CD8-positive, alpha-beta memory T cell (primary cell): ENCODE results near the gene SAMD4A. TPM values are rescaled to one million over a fixed set of nuclear protein-coding genes. Genes with fewer than 3 reads are reported as not detected.

ENCODE experiments used
- CTCF ChIA-PET: fragments of 350-600 bp; sonication (Branson Sonifier 250); formaldehyde crosslinking; loops from one replicate; lab custom pipeline; 2021; ENCODE audit warnings: antibody characterized with exemption; lab: Charles Lee
- POLR2A ChIA-PET: fragments of 350-600 bp; sonication (Branson Sonifier 250); formaldehyde crosslinking; loops from one replicate; lab custom pipeline; 2021; ENCODE audit warnings: antibody characterized with exemption; lab: Charles Lee
- DNase-seq, 5 donors: peaks; one replicate each; pipeline versions ENCODE4 v3.0.0 to v3.0.0-alpha.2; 2020 to 2022; ENCODE audit warnings: mixed read lengths in 1 of 5
- H3K27ac ChIP-seq: one replicate; pipeline ENCODE4 v1.7.0; 2013; ENCODE audit warnings: low read depth, mild to moderate bottlenecking, low read length, moderate library complexity
- H3K27me3 ChIP-seq: 2 replicates; pipeline ENCODE4 v1.7.0; 2013; ENCODE audit warnings: low read length, mild to moderate bottlenecking; ENCODE audit not compliant: insufficient read depth, poor library complexity, severe bottlenecking
- H3K36me3 ChIP-seq: 2 replicates; pipeline ENCODE4 v1.7.0; 2013; ENCODE audit warnings: mild to moderate bottlenecking, low read length, moderate library complexity; ENCODE audit not compliant: insufficient read depth
- H3K4me1 ChIP-seq: 2 replicates; pipeline ENCODE4 v1.7.0; 2013; ENCODE audit warnings: mild to moderate bottlenecking, low read length, moderate library complexity; ENCODE audit not compliant: insufficient read depth
- H3K4me3 ChIP-seq: 2 replicates; pipeline ENCODE4 v1.7.0; 2013; ENCODE audit warnings: mild to moderate bottlenecking, low read length
- H3K9me3 ChIP-seq: 2 replicates; pipeline ENCODE4 v1.7.0; 2013; ENCODE audit warnings: mild to moderate bottlenecking, low read length
- H3K27ac Mint-ChIP-seq, 8 donors: one replicate each; pipeline ENCODE4 v1.8.0; 2020 to 2021; ENCODE audit warnings: mixed read lengths in 8 of 8, mild to moderate bottlenecking in 6 of 8, inconsistent platforms in 3 of 8, moderate library complexity in 3 of 8
- H3K27me3 Mint-ChIP-seq, 2 donors: one replicate each; pipeline ENCODE4 v1.8.0; 2020 to 2021; ENCODE audit warnings: mixed read lengths in 2 of 2, mild to moderate bottlenecking in 1 of 2, moderate library complexity in 1 of 2
- H3K36me3 Mint-ChIP-seq, 3 donors: one replicate each; pipeline ENCODE4 v1.8.0; 2020 to 2021; ENCODE audit warnings: mixed read lengths in 3 of 3, inconsistent platforms in 1 of 3, mild to moderate bottlenecking in 1 of 3
- H3K4me1 Mint-ChIP-seq, 3 donors: one replicate each; pipeline ENCODE4 v1.8.0; 2020 to 2021; ENCODE audit warnings: mixed read lengths in 3 of 3, inconsistent platforms in 1 of 3, mild to moderate bottlenecking in 1 of 3
- H3K4me3 Mint-ChIP-seq, 7 donors: one replicate each; pipeline ENCODE4 v1.8.0; 2020 to 2021; ENCODE audit warnings: mixed read lengths in 7 of 7, mild to moderate bottlenecking in 6 of 7, moderate library complexity in 4 of 7, inconsistent platforms in 2 of 7
- H3K9me3 Mint-ChIP-seq, 5 donors: one replicate each; pipeline ENCODE4 v1.8.0; 2020 to 2022; ENCODE audit warnings: mixed read lengths in 5 of 5, mild to moderate bottlenecking in 3 of 5, moderate library complexity in 2 of 5, inconsistent platforms in 1 of 5
- polyA plus RNA-seq: library from polyadenylated mRNA; unstranded; fragments of 300-500 nt; fragmentation: Illumina TruSeq; gene quantifications from one replicate; pipeline ENCODE4 v1.2.3, GENCODE V29; 2021
- total RNA-seq, 2 experiments: library from RNA; stranded (reverse); gene quantifications; one replicate each; pipeline ENCODE4 v1.2.3, GENCODE V29; 2021

SAMD4A gene
- total and polyA plus RNA-seq, 3 experiments from 2014 or later: 2.4 to 2.7 TPM; not detected in 1

- no peaks in the 10 kb centered on the region for H3K36me3 Mint-ChIP-seq
- H3K36me3 ChIP-seq: no peaks in the 10 kb centered on the region
- peaks cover 7 to 43% of the 10 kb centered on the region in 2 donors for H3K27me3 Mint-ChIP-seq
- H3K9me3 Mint-ChIP-seq: no peaks in the 10 kb centered on the region
- no peak overlapping the region for H3K27ac Mint-ChIP-seq
- ChIA-PET POLR2A (no interaction called here), CTCF (no interaction called here)
- H3K4me1 ChIP-seq: no peaks in the 10 kb centered on the region
- no peaks in the 10 kb centered on the region for H3K9me3 ChIP-seq
- H3K4me3 ChIP-seq: no peak overlapping the region
- no peaks in the 10 kb centered on the region for H3K27me3 ChIP-seq
- no peak overlapping the region for H3K4me3 Mint-ChIP-seq
- no peak overlapping the region for H3K27ac ChIP-seq
- no peak for DNase-seq
- H3K4me1 Mint-ChIP-seq: peaks cover 0 to 2% (median 0%) of the 10 kb centered on the region in 3 donors
These were observed 22.1 kb downstream of the SAMD4A start for GRCh38 chr14:54589076-54589475.

GRCh38 chr14:54589843-54590242 lies 22.9 kb downstream of the SAMD4A start:
- no peaks in the 10 kb centered on the region for H3K36me3 ChIP-seq
- no peaks in the 10 kb centered on the region for H3K4me1 ChIP-seq
- H3K4me3 Mint-ChIP-seq: no peak overlapping the region
- H3K4me1 Mint-ChIP-seq: peaks cover 0 to 2% (median 0%) of the 10 kb centered on the region in 3 donors
- no peaks in the 10 kb centered on the region for H3K27me3 ChIP-seq
- ChIA-PET CTCF (no interaction called here), POLR2A (no interaction called here)
- H3K4me3 ChIP-seq: no peak overlapping the region
- no peaks in the 10 kb centered on the region for H3K9me3 Mint-ChIP-seq
- no peak for DNase-seq
- no peak overlapping the region for H3K27ac ChIP-seq
- H3K36me3 Mint-ChIP-seq: no peaks in the 10 kb centered on the region
- H3K27ac Mint-ChIP-seq: no peak overlapping the region
- peaks cover 8 to 47% of the 10 kb centered on the region in 2 donors for H3K27me3 Mint-ChIP-seq
- no peaks in the 10 kb centered on the region for H3K9me3 ChIP-seq

DNA sequence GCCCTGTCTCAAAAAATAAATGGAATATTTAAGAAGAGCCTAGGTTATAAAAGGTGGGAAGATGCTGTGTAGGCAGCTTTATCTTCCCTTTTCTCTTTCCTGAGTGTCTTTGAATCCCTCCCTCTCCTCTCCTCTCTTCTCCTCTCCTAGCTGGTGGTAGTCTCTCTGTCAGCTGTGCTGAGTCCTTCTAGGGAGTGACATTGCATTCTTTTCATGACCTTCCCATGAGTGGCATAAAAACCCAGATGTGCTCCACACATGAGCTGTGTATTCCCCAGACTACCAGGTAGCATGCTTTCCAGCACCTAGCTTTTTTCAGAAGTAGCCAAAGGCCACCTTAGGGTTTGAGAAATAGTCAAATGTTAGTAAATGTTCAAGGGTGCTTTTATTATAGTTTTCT lies 23.6 kb downstream of the SAMD4A start:
- CTCF ChIA-PET: no interaction called here
- H3K36me3 ChIP-seq: no peaks in the 10 kb centered on the region
- H3K9me3 ChIP-seq: no peaks in the 10 kb centered on the region

DNA sequence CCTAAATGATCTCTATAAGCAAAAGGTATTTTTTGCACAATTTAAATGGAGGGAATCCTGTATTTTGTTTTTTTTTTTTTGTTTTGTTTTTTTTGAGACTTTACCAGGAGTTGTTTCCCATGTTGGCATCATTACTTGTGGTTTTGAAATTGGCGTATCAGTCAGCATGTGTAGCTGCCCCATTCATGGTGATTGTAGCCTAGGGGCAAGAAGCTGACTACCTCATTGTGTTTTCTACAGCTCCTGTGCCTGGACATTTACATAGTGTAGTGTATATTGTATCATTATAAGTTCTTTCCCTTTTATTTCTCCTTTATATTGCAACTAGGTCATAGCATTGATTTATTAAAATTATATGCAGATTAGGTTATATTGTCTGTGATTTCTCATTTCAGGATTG lies 24.5 kb downstream of the SAMD4A start:
- Histone ChIP-seq H3K4me3 (no peak overlapping the region), H3K4me1 (no peaks in the 10 kb centered on the region), H3K27ac (no peak overlapping the region), H3K27me3 (no peaks in the 10 kb centered on the region), H3K36me3 (no peaks in the 10 kb centered on the region), H3K9me3 (no peaks in the 10 kb centered on the region)
- peaks cover 12 to 53% of the 10 kb centered on the region in 2 donors for H3K27me3 Mint-ChIP-seq
- ChIA-PET CTCF (no interaction called here), POLR2A (no interaction called here)
- H3K27ac Mint-ChIP-seq: no peak overlapping the region
- H3K4me1 Mint-ChIP-seq: peaks cover 0 to 2% (median 0%) of the 10 kb centered on the region in 3 donors
- no peaks in the 10 kb centered on the region for H3K9me3 Mint-ChIP-seq
- H3K36me3 Mint-ChIP-seq: no peaks in the 10 kb centered on the region
- H3K4me3 Mint-ChIP-seq: no peak overlapping the region
- no peak for DNase-seq

More for the DNA sequence above, 23.6 kb downstream of the SAMD4A start:
- H3K4me3 Mint-ChIP-seq: no peak overlapping the region
- no peaks in the 10 kb centered on the region for H3K4me1 ChIP-seq
- no peaks in the 10 kb centered on the region for H3K36me3 Mint-ChIP-seq
- DNase-seq: no peak
- H3K27ac ChIP-seq: no peak overlapping the region
- no peak overlapping the region for H3K4me3 ChIP-seq
- H3K27me3 Mint-ChIP-seq: peaks cover 8 to 51% of the 10 kb centered on the region in 2 donors
- peaks cover 0 to 2% (median 0%) of the 10 kb centered on the region in 3 donors for H3K4me1 Mint-ChIP-seq
- no peak overlapping the region for H3K27ac Mint-ChIP-seq
- H3K27me3 ChIP-seq: no peaks in the 10 kb centered on the region
- POLR2A ChIA-PET: no interaction called here
- no peaks in the 10 kb centered on the region for H3K9me3 Mint-ChIP-seq

- DNase-seq: no peak
- Histone ChIP-seq H3K4me1 (no peaks in the 10 kb centered on the region), H3K36me3 (no peaks in the 10 kb centered on the region), H3K27me3 (no peaks in the 10 kb centered on the region), H3K27ac (no peak overlapping the region), H3K9me3 (no peaks in the 10 kb centered on the region), H3K4me3 (no peak overlapping the region)
- Mint-ChIP-seq H3K9me3 (no peaks in the 10 kb centered on the region), H3K4me3 (no peak overlapping the region), H3K27me3 (peaks cover 12 to 53% of the 10 kb centered on the region in 2 donors), H3K36me3 (no peaks in the 10 kb centered on the region), H3K4me1 (peaks cover 0 to 2% (median 0%) of the 10 kb centered on the region in 3 donors), H3K27ac (no peak overlapping the region)
- ChIA-PET POLR2A (no interaction called here), CTCF (no interaction called here)
These were observed 24.9 kb downstream of the SAMD4A start for GRCh38 chr14:54591866-54592265.

GRCh38 chr14:54593860-54594259 lies 26.9 kb downstream of the SAMD4A start:
- POLR2A ChIA-PET: no interaction called here
- DNase-seq: no peak
- H3K27ac ChIP-seq: no peak overlapping the region
- peaks cover 0 to 2% (median 0%) of the 10 kb centered on the region in 3 donors for H3K4me1 Mint-ChIP-seq
- no peaks in the 10 kb centered on the region for H3K9me3 ChIP-seq
- H3K27me3 ChIP-seq: no peaks in the 10 kb centered on the region
- H3K9me3 Mint-ChIP-seq: no peaks in the 10 kb centered on the region
- peaks cover 12 to 55% of the 10 kb centered on the region in 2 donors for H3K27me3 Mint-ChIP-seq
- CTCF ChIA-PET: no interaction called here
- H3K36me3 Mint-ChIP-seq: no peaks in the 10 kb centered on the region
- H3K4me1 ChIP-seq: no peaks in the 10 kb centered on the region
- H3K4me3 Mint-ChIP-seq: no peak overlapping the region
- H3K27ac Mint-ChIP-seq: no peak overlapping the region
- no peaks in the 10 kb centered on the region for H3K36me3 ChIP-seq
- no peak overlapping the region for H3K4me3 ChIP-seq

DNA sequence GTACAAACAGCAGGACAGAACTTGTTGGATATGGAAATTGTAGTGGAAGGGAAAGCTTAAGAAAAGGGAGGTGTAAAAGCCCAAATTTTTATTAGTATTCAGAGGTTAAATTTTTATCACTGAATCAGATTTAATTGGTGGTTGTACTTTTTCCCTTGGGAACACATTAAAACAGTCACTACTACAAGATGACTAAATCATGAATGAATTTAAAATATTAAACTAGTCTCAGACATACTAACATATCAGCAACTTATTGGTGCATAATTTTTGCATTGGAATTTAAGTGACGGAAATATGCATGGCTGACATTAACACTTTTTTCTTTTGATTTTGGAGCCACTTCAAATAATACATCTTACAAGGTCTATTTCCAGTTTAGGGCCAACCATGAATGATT lies 27.6 kb downstream of the SAMD4A start:
- Histone ChIP-seq H3K27ac (no peak overlapping the region), H3K4me3 (no peak overlapping the region), H3K36me3 (no peaks in the 10 kb centered on the region), H3K4me1 (no peaks in the 10 kb centered on the region), H3K27me3 (no peaks in the 10 kb centered on the region), H3K9me3 (no peaks in the 10 kb centered on the region)
- Mint-ChIP-seq H3K27ac (no peak overlapping the region), H3K36me3 (no peaks in the 10 kb centered on the region), H3K4me3 (no peak overlapping the region), H3K4me1 (peaks cover 0 to 2% (median 0%) of the 10 kb centered on the region in 3 donors), H3K27me3 (peaks cover 15 to 50% of the 10 kb centered on the region in 2 donors), H3K9me3 (no peaks in the 10 kb centered on the region)
- ChIA-PET CTCF (no interaction called here), POLR2A (no interaction called here)
- no peak for DNase-seq

- no peaks in the 10 kb centered on the region for H3K9me3 Mint-ChIP-seq
- Histone ChIP-seq H3K27ac (no peak overlapping the region), H3K9me3 (no peaks in the 10 kb centered on the region), H3K27me3 (no peaks in the 10 kb centered on the region), H3K4me3 (no peak overlapping the region), H3K36me3 (no peaks in the 10 kb centered on the region), H3K4me1 (no peaks in the 10 kb centered on the region)
- DNase-seq: no peak
- no peak overlapping the region for H3K4me3 Mint-ChIP-seq
- POLR2A ChIA-PET: no interaction called here
- H3K27me3 Mint-ChIP-seq: peaks cover 14 to 41% of the 10 kb centered on the region in 2 donors
- CTCF ChIA-PET: no interaction called here
- peaks cover 0 to 2% (median 0%) of the 10 kb centered on the region in 3 donors for H3K4me1 Mint-ChIP-seq
- no peak overlapping the region for H3K27ac Mint-ChIP-seq
- no peaks in the 10 kb centered on the region for H3K36me3 Mint-ChIP-seq
These were observed 31.0 kb downstream of the SAMD4A start for GRCh38 chr14:54597795-54598443.
